Keratinocyte (primary cell): ENCODE measurements around the gene RHCE. TPM values are rescaled to one million over a fixed set of nuclear protein-coding genes. Genes with fewer than 3 reads are reported as not detected.

Experiments
- DNase-seq: peaks from one replicate; pipeline ENCODE4 v3.0.0-alpha.2; 2011; ENCODE audit warnings: low read depth, missing footprints, low spot score
- FAIRE-seq: peaks from 2 replicates; lab custom pipeline; 2011; peaks lifted over from hg19 to GRCh38; lab: Jason Lieb, UNC
- H2AFZ ChIP-seq: 2 replicates; pipeline ENCODE4 v1.6.0; 2012; ENCODE audit warnings: low read length, control low read depth, inconsistent platforms; ENCODE audit not compliant: control insufficient read depth
- H3K27ac ChIP-seq: 2 replicates; pipeline ENCODE4 v1.5.1; 2011; ENCODE audit warnings: low read length; ENCODE audit not compliant: control insufficient read depth, insufficient read depth
- H3K27me3 ChIP-seq: 3 replicates; pipeline ENCODE4 v1.6.0; 2011; ENCODE audit warnings: low read length; ENCODE audit not compliant: control insufficient read depth, insufficient read depth; ENCODE audit errors: extremely low read depth
- H3K36me3 ChIP-seq, 2 experiments: 2 replicates in 1 of 2; 3 replicates in 1 of 2; pipeline ENCODE4 v1.5.1; 2011; ENCODE audit warnings: low read length in 2 of 2, mild to moderate bottlenecking in 1 of 2; ENCODE audit not compliant: control insufficient read depth in 2 of 2, insufficient read depth in 2 of 2; ENCODE audit errors: extremely low read depth in 1 of 2
- H3K4me1 ChIP-seq: 3 replicates; pipeline ENCODE4 v1.5.1; 2011; ENCODE audit warnings: low read length; ENCODE audit not compliant: control insufficient read depth, insufficient read depth; ENCODE audit errors: extremely low read depth
- H3K4me2 ChIP-seq: 3 replicates; pipeline ENCODE4 v1.6.0; 2011; ENCODE audit warnings: low read depth, low read length; ENCODE audit not compliant: control insufficient read depth, insufficient read depth; ENCODE audit errors: extremely low read depth
- H3K4me3 ChIP-seq, 3 experiments: fragments of 200-600 bp in 1 of 3; sonication (generic) in 1 of 3; 2 replicates in 2 of 3; 3 replicates in 1 of 3; pipeline ENCODE4 v1.5.1; 2011 to 2016; ENCODE audit warnings: low read length in 3 of 3, mild to moderate bottlenecking in 3 of 3, control low read depth in 2 of 3, inconsistent platforms in 1 of 3, low read depth in 1 of 3, mixed read lengths in 1 of 3, mixed run types in 1 of 3, moderate library complexity in 1 of 3; ENCODE audit not compliant: control insufficient read depth in 2 of 3, insufficient read depth in 2 of 3; ENCODE audit errors: extremely low read depth in 1 of 3
- H3K79me2 ChIP-seq: 2 replicates; pipeline ENCODE4 v1.6.0; 2012; ENCODE audit warnings: low read length; ENCODE audit not compliant: control insufficient read depth, insufficient read depth
- H3K9ac ChIP-seq: 3 replicates; pipeline ENCODE4 v1.6.0; 2011; ENCODE audit warnings: low read length; ENCODE audit not compliant: control insufficient read depth, insufficient read depth; ENCODE audit errors: extremely low read depth
- H3K9me1 ChIP-seq: 3 replicates; pipeline ENCODE4 v1.6.0; 2011; ENCODE audit warnings: low read length; ENCODE audit not compliant: control insufficient read depth, insufficient read depth; ENCODE audit errors: extremely low read depth
- H3K9me3 ChIP-seq: 2 replicates; pipeline ENCODE4 v1.5.1; 2012; ENCODE audit warnings: low read depth, low read length; ENCODE audit not compliant: control insufficient read depth
- H4K20me1 ChIP-seq: 3 replicates; pipeline ENCODE4 v1.6.0; 2011; ENCODE audit warnings: low read length; ENCODE audit not compliant: control insufficient read depth, insufficient read depth; ENCODE audit errors: extremely low read depth
- EZH2 ChIP-seq: IDR thresholded peaks from one replicate; pipeline ENCODE4 v1.6.1; 2012; ENCODE audit warnings: inconsistent platforms, mild to moderate bottlenecking, low read length, moderate library complexity
- dilution Hi-C: fragments of 300-500 bp; cut with MboI; formaldehyde crosslinking; loops from one replicate; pipeline ENCODE4 v1.7.0; 2020; ENCODE audit warnings: low sequenced_read_pairs; ENCODE audit not compliant: extremely low pct_ligation_motif_present
- polyA plus RNA-seq, 5 experiments: library from polyadenylated mRNA; depleted of rRNA in 3 of 5; stranded (reverse) in 3 of 5; stranded (forward) in 1 of 5; unstranded in 1 of 5; fragments of >200 nt; gene quantifications; 1 replicate in 1 of 5; 2 replicates in 3 of 5; 3 replicates in 1 of 5; pipeline versions ENCODE4 v1.2.1 to v1.2.3, GENCODE V29; 2011 to 2012; ENCODE audit warnings: missing spikeins in 2 of 5, low read depth in 1 of 5, low replicate concordance in 1 of 5
- TF ChIP-seq, protein P1 (sequence below), 3 experiments: IDR thresholded peaks in 1 of 3; conservative IDR thresholded peaks in 1 of 3; optimal IDR thresholded peaks in 1 of 3; 2 replicates in 2 of 3; 3 replicates in 1 of 3; pipeline versions ENCODE3 to v1.5.1; 2011; ENCODE audit warnings: low read length in 3 of 3, mild to moderate bottlenecking in 3 of 3, moderate library complexity in 2 of 3, control low read depth in 1 of 3, inconsistent platforms in 1 of 3; ENCODE audit not compliant: insufficient read depth in 2 of 3; ENCODE audit errors: extremely low read depth in 1 of 3

The RHCE gene
- polyA plus RNA-seq, 1 donor (not counting 4 experiments of a cell fraction or from before 2014, with no cell fraction given): 0.20 TPM

DNA sequence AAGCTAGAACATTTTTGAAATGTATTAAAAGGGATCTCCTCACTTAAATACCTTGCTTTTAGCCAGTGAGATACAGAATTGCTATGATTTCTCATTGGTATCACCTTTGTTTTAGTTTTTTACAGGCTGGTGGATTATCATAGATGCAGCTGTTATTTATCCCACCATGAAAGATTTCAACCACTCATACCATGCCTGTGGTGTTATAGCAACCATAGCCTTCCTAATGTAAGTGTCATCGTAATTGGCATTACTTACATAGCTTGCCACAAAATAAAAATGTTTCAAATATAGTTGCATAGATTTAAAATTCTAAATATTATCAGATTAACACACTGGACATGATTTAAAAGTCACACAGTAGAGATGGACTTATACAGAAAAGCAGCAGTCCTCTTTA lies 77.8 kb downstream of the RHCE start:
- DNase-seq (no peak), FAIRE-seq (no peak)
- Histone ChIP-seq H4K20me1 (peaks cover 3% of the 10 kb centered on the region), H3K9ac (no peak overlapping the region), H3K4me2 (no peak overlapping the region), H3K27me3 (no peaks in the 10 kb centered on the region), H3K36me3 (peaks cover 0 to 4% of the 10 kb centered on the region in 2 experiments), H3K9me3 (no peaks in the 10 kb centered on the region), H3K4me3 (no peak overlapping the region), H3K27ac (no peak overlapping the region), H3K9me1 (no peaks in the 10 kb centered on the region), H3K79me2 (peaks cover 46% of the 10 kb centered on the region), H3K4me1 (peaks cover 19% of the 10 kb centered on the region), H2AFZ (no peak overlapping the region)
- dilution Hi-C loops: no loop called here
- TF ChIP-seq, protein P1, sequence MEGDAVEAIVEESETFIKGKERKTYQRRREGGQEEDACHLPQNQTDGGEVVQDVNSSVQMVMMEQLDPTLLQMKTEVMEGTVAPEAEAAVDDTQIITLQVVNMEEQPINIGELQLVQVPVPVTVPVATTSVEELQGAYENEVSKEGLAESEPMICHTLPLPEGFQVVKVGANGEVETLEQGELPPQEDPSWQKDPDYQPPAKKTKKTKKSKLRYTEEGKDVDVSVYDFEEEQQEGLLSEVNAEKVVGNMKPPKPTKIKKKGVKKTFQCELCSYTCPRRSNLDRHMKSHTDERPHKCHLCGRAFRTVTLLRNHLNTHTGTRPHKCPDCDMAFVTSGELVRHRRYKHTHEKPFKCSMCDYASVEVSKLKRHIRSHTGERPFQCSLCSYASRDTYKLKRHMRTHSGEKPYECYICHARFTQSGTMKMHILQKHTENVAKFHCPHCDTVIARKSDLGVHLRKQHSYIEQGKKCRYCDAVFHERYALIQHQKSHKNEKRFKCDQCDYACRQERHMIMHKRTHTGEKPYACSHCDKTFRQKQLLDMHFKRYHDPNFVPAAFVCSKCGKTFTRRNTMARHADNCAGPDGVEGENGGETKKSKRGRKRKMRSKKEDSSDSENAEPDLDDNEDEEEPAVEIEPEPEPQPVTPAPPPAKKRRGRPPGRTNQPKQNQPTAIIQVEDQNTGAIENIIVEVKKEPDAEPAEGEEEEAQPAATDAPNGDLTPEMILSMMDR (optimal IDR thresholded peaks at IDR 0.05 in 1 of 3, IDR thresholded peaks at IDR 0.05 in 1 of 3, conservative IDR thresholded peaks at IDR 0.05 in 1 of 3; ENCODE audit: extremely low read depth in 1 of 3, insufficient read depth in 2 of 3, low read length in 3 of 3): no peak
- no peak for TF ChIP-seq EZH2

DNA sequence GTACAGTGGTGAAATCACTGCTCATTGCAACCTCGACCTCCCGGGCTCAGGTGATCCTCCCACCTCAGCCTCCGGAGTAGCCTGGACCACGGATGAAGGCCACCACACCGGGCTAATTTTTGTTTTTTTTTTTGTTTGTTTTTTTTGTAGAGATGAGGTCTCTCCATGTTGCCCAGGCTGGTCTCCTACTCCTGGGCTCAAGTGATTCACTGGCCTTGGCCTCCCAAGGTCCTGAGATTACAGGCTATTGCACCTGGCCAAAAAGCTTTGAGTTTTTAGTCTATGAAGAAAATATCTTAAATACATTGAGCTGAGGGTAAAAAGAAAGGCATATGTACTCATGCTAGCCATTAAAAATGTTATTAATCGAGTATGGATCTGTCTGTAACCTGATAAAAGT lies 78.9 kb downstream of the RHCE start:
- Histone ChIP-seq H3K9me1 (no peaks in the 10 kb centered on the region), H2AFZ (no peak overlapping the region), H3K27me3 (no peaks in the 10 kb centered on the region), H3K9me3 (no peaks in the 10 kb centered on the region), H3K79me2 (peaks cover 49% of the 10 kb centered on the region), H3K4me1 (peaks cover 19% of the 10 kb centered on the region), H3K4me3 (no peak overlapping the region), H3K9ac (no peak overlapping the region), H3K27ac (no peak overlapping the region), H4K20me1 (peaks cover 3% of the 10 kb centered on the region), H3K4me2 (no peak overlapping the region), H3K36me3 (peaks cover 0 to 4% of the 10 kb centered on the region in 2 experiments)
- dilution Hi-C loops: no loop called here
- FAIRE-seq: no peak
- no peak for DNase-seq
- TF ChIP-seq, protein P1 (optimal IDR thresholded peaks at IDR 0.05 in 1 of 3, IDR thresholded peaks at IDR 0.05 in 1 of 3, conservative IDR thresholded peaks at IDR 0.05 in 1 of 3; ENCODE audit: extremely low read depth in 1 of 3, insufficient read depth in 2 of 3, low read length in 3 of 3): no peak
- no peak for TF ChIP-seq EZH2
